GM12878 (cell line): ENCODE data around the gene PRPF31. TPM values are rescaled to one million over a fixed set of nuclear protein-coding genes. Genes with fewer than 3 reads are reported as not detected.
A peak's percentile ranks its signal among the peaks of the same experiment; 100 is the strongest.

Source experiments
- ATAC-seq: fragments of 200-7000 bp; cut with Tn5 transposase; 3 replicates; pipeline ENCODE4 v1.9.1; 2020; ENCODE audit warnings: mild to moderate bottlenecking, moderate library complexity
- BruUV-seq: library from RNA; stranded (reverse); fragments of 400-500 nt; replicated peaks from 2 replicates; lab custom pipeline; 2021; lab: Mats Ljungman, UMichigan
- CTCF ChIA-PET: fragments of 300-600 bp; sonication (Branson Sonifier 250); formaldehyde crosslinking; extraction: SDS; loops from one replicate; lab custom pipeline; 2021; ENCODE audit warnings: inconsistent platforms; lab: Yijun Ruan, JAX
- POLR2A ChIA-PET: fragments of 350-600 bp; formaldehyde crosslinking; extraction: SDS; loops from one replicate; lab custom pipeline; 2021; ENCODE audit warnings: inconsistent platforms; lab: Charles Lee
- RAD21 ChIA-PET: fragments of 300-600 bp; sonication (Branson Sonifier 250); formaldehyde crosslinking; loops from one replicate; lab custom pipeline; 2023; ENCODE audit warnings: antibody characterized with exemption; ENCODE audit not compliant: unreplicated experiment; lab: Charles Lee
- SMC1A ChIA-PET: fragments of 300-600 bp; sonication (Branson Sonifier 250); formaldehyde crosslinking; loops from one replicate; lab custom pipeline; 2023; ENCODE audit not compliant: unreplicated experiment, uncharacterized antibody; lab: Charles Lee
- DNase-seq: peaks from one replicate; pipeline ENCODE4 v3.0.0-alpha.2; 2011; ENCODE audit warnings: low read depth, low spot score
- FAIRE-seq: peaks from 3 replicates; lab custom pipeline; 2011; peaks lifted over from hg19 to GRCh38; lab: Jason Lieb, UNC
- H2AFZ ChIP-seq: 2 replicates; pipeline ENCODE4 v1.6.0; 2011; ENCODE audit warnings: low read depth, low read length, control low read depth; ENCODE audit not compliant: control insufficient read depth
- H3K27ac ChIP-seq: 2 replicates; pipeline ENCODE4 v1.5.1; 2011; ENCODE audit warnings: control low read depth; ENCODE audit not compliant: control insufficient read depth, insufficient read depth
- H3K27me3 ChIP-seq, 2 experiments: replicated peaks in 1 of 2; 2 replicates each; pipeline versions ENCODE4 v1.6.0 to v1.6.1; 2011; ENCODE audit warnings: low read length in 1 of 2; ENCODE audit not compliant: control insufficient read depth in 2 of 2, insufficient read depth in 2 of 2
- H3K36me3 ChIP-seq, 2 experiments: 2 replicates each; pipeline ENCODE4 v1.5.1; 2011; ENCODE audit warnings: low read length in 1 of 2; ENCODE audit not compliant: control insufficient read depth in 2 of 2, insufficient read depth in 2 of 2
- H3K4me1 ChIP-seq: 2 replicates; pipeline ENCODE4 v1.6.1; 2011; ENCODE audit warnings: mild to moderate bottlenecking, low read length, moderate library complexity, mixed read lengths; ENCODE audit not compliant: control insufficient read depth, insufficient read depth
- H3K4me2 ChIP-seq: 2 replicates; pipeline ENCODE4 v1.6.0; 2011; ENCODE audit warnings: control low read depth; ENCODE audit not compliant: control insufficient read depth, insufficient read depth
- H3K4me3 ChIP-seq: fragments of 200-600 bp; sonication (generic); 2 replicates; pipeline ENCODE4 v1.5.1; 2016
- H3K79me2 ChIP-seq: 2 replicates; pipeline ENCODE4 v1.6.0; 2011; ENCODE audit warnings: low read length; ENCODE audit not compliant: control insufficient read depth, insufficient read depth
- H3K9ac ChIP-seq: 2 replicates; pipeline ENCODE4 v1.8.0; 2011; ENCODE audit warnings: low read length, control low read depth, mixed read lengths; ENCODE audit not compliant: control insufficient read depth, insufficient read depth
- H3K9me3 ChIP-seq: replicated peaks from 3 replicates; pipeline ENCODE4 v1.5.1; 2011; ENCODE audit warnings: mild to moderate bottlenecking, low read length; ENCODE audit not compliant: control insufficient read depth, insufficient read depth
- H4K20me1 ChIP-seq: 2 replicates; pipeline ENCODE4 v1.6.0; 2011; ENCODE audit not compliant: control insufficient read depth, insufficient read depth
- CREM ChIP-seq: IDR thresholded peaks from 2 replicates; pipeline ENCODE4 v1.6.1; 2014; ENCODE audit warnings: antibody characterized with exemption, low read depth
- ETV6 ChIP-seq, 2 experiments: fragments of 450-650 bp in 1 of 2; IDR thresholded peaks in 1 of 2; conservative IDR thresholded peaks in 1 of 2; 2 replicates each; pipeline ENCODE4 v1.6.1; 2014; ENCODE audit warnings: antibody characterized with exemption in 1 of 2, borderline replicate concordance in 1 of 2, low read depth in 1 of 2, mild to moderate bottlenecking in 1 of 2, moderate library complexity in 1 of 2
- HDGF ChIP-seq: fragments of 450-650 bp; IDR thresholded peaks from 2 replicates; pipeline ENCODE4 v1.6.1; 2016; ENCODE audit warnings: antibody characterized with exemption
- IKZF1 ChIP-seq: fragments of 450-650 bp; conservative IDR thresholded peaks from 2 replicates; pipeline ENCODE4 v1.6.1; 2017; ENCODE audit warnings: antibody characterized with exemption, mild to moderate bottlenecking
- IKZF2 ChIP-seq, 2 experiments: fragments of 450-650 bp; IDR thresholded peaks; 2 replicates each; pipeline ENCODE4 v1.6.1; 2017; ENCODE audit warnings: mild to moderate bottlenecking in 2 of 2, moderate library complexity in 2 of 2
- NR2C1 ChIP-seq: fragments of 450-650 bp; IDR thresholded peaks from 2 replicates; pipeline ENCODE4 v1.6.1; 2017; ENCODE audit warnings: antibody characterized with exemption, mild to moderate bottlenecking, moderate library complexity
- NR2C2 ChIP-seq: IDR thresholded peaks from 2 replicates; pipeline ENCODE4 v1.6.1; 2011; ENCODE audit warnings: borderline replicate concordance, low read depth; ENCODE audit not compliant: control insufficient read depth, insufficient read length
- POLR2A ChIP-seq: IDR thresholded peaks from 2 replicates; pipeline ENCODE4 v1.6.1; 2011; ENCODE audit warnings: low read depth, mild to moderate bottlenecking, low read length
- RCOR1 ChIP-seq: conservative IDR thresholded peaks from 2 replicates; pipeline ENCODE4 v1.6.1; 2012; ENCODE audit warnings: low read depth, low read length, improper control_type of control experiment
- RELB ChIP-seq: fragments of 450-650 bp; IDR thresholded peaks from 2 replicates; pipeline ENCODE4 v1.6.1; 2017; ENCODE audit warnings: low read depth, mild to moderate bottlenecking, moderate library complexity
- RFX5 ChIP-seq: IDR thresholded peaks from 2 replicates; pipeline ENCODE4 v1.6.1; 2011; ENCODE audit warnings: low read depth, low read length, improper control_type of control experiment
- SIX5 ChIP-seq: IDR thresholded peaks from 2 replicates; pipeline ENCODE4 v1.6.1; 2011; ENCODE audit warnings: mild to moderate bottlenecking, low read depth, low read length, moderate library complexity; ENCODE audit not compliant: severe bottlenecking
- SMC3 ChIP-seq: IDR thresholded peaks from 2 replicates; pipeline ENCODE4 v1.6.1; 2011; ENCODE audit warnings: low read length, improper control_type of control experiment, borderline replicate concordance
- TARDBP ChIP-seq: IDR thresholded peaks from 2 replicates; pipeline ENCODE4 v1.6.1; 2016; ENCODE audit warnings: borderline replicate concordance
- TCF12 ChIP-seq: IDR thresholded peaks from 2 replicates; pipeline ENCODE4 v1.6.1; 2011; ENCODE audit warnings: low read depth, mild to moderate bottlenecking, low read length
- TCF3 ChIP-seq: IDR thresholded peaks from 2 replicates; pipeline ENCODE4 v1.6.1; 2012; ENCODE audit warnings: low read depth, mild to moderate bottlenecking, low read length, borderline replicate concordance; ENCODE audit not compliant: insufficient read depth
- ZBED1 ChIP-seq: IDR thresholded peaks from 2 replicates; pipeline ENCODE4 v1.6.1; 2016; ENCODE audit warnings: borderline replicate concordance
- ZNF384 ChIP-seq: IDR thresholded peaks from 2 replicates; pipeline ENCODE4 v1.6.1; 2012; ENCODE audit warnings: low read depth, mild to moderate bottlenecking, low read length, improper control_type of control experiment, borderline replicate concordance
- WGBS: methylation state at CpG from one replicate; pipeline ENCODE4 v1.1.6; 2016; ENCODE audit warnings: low lambda C conversion rate; ENCODE audit not compliant: insufficient replicate concordance, insufficient coverage; ENCODE audit errors: missing lambda C conversion rate; 5-methylcytosine and 5-hydroxymethylcytosine counted together
- in situ Hi-C: fragments of 300-500 bp; cut with MboI; formaldehyde crosslinking; loops from 9 replicates; pipeline ENCODE4 v1.14.3; 2018; ENCODE audit warnings: mixed read lengths
- intact Hi-C: fragments of 100-400 bp; cut with micrococcal nuclease; formaldehyde crosslinking; loops from one replicate; pipeline ENCODE4 v1.14.2; 2022; ENCODE audit not compliant: unreplicated experiment
- polyA plus RNA-seq, 11 experiments: library from polyadenylated mRNA; depleted of rRNA in 4 of 11; unstranded in 6 of 11; stranded (reverse) in 5 of 11; fragments of >200 nt; fragmentation: Nextera tagmentation in 4 of 11; fragmentation: Illumina TruSeq in 1 of 11; extraction: Ambion mirVana in 4 of 11; extraction: Trizol in 1 of 11; gene quantifications; 1 replicate in 1 of 11; 2 replicates in 10 of 11; pipeline versions ENCODE4 v1.2.1 to v1.2.3, GENCODE V29; 2011 to 2016; ENCODE audit warnings: inconsistent platforms in 2 of 11, missing spikeins in 2 of 11, low read depth in 1 of 11
- total RNA-seq, 4 experiments: library from RNA; depleted of rRNA in 3 of 4; stranded (reverse); fragments of >200 nt in 3 of 4; fragmentation: Illumina TruSeq in 1 of 4; extraction: Trizol in 1 of 4; gene quantifications; 2 replicates each; pipeline versions ENCODE4 v1.2.1 to v1.2.3, GENCODE V29; 2013 to 2021
- TF ChIP-seq, protein P1 (sequence below): IDR thresholded peaks from 2 replicates; pipeline ENCODE4 v1.6.1; 2011; ENCODE audit warnings: low read depth, low read length, improper control_type of control experiment, borderline replicate concordance

Gene PRPF31
- total and polyA plus RNA-seq, 10 of the 15 experiments (the other 5 are each of a cell fraction or from before 2014, with no cell fraction given), result 2.7 to 170 (median 69.7) TPM

DNA sequence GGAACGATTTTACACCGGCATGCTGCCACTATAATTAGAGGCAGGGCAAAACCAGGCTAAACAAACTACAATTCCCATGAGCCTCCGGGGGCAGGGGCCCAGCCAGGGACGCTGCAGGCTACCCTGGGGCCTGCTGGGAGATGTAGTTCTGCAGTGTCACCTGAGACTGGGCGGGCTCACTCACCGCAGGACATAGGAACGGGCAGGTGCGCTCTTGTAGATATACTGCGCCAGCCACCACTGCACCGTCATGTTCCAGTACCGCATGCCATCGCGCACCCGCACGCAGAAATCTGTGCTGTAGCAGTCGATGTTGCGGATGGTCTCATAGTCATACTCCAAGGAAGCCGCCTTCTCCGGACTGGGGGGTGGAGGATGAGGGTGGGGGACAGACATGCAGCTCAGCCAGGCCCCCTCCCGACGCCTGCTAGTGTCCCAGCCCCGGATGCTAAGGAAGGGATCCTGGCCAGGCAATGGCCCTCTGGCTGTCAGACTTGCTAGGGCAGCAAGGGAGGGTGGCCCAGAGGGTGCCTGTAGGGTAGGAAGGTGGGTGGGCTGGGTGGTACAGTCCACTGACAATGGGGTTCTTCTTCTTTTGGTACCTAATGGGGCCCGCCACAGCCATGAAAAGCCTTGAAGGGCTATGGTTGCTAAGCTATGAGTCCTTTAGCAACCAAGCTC is 63.2 kb downstream of the PRPF31 start (continued):
- no peak for TF ChIP-seq RELB
- 0 out of 2 replicates have a peak, but pooled peaks have one; percentile 11 for TF ChIP-seq NR2C1
- TF ChIP-seq SIX5, result peak; percentile 96
- TF ChIP-seq IKZF1, result peak; percentile 67
- TF ChIP-seq TARDBP, result peak; percentile 90
- TF ChIP-seq ETV6 (conservative IDR thresholded peaks at IDR 0.05 in 1 of 2, IDR thresholded peaks at IDR 0.05 in 1 of 2; ENCODE audit: borderline replicate concordance in 1 of 2, low read depth in 1 of 2), result no peak
- TF ChIP-seq, all 136 proteins: peak for 8

DNA sequence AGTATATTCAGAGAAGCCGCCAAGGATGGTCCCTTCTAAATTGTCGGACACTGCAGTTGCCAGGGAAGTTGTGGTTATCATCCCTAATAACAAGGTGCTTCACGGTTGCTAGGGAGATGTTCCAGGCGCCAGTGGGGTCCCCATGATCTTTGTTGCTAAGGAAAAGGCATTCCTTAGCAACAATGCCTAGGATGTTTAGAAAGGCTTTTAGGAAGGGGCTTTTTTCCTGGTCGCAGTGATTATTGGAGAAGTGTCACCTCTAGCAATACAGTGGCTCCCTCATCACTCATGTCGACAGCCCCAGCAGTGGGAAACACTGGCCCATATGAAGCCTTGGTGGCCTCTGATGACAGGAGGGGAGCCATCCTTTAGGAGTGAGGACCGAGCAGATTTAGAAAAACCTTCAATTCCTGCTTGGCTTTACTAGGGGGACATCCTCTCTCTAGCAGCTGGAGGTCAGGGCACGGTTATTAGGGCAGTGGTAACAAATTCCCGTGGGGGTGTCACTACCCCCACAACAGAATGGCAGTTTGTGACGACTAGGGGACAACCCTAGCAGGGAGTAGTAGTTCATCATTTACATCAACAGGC is 63.8 kb downstream of the PRPF31 start:
- no peak for ATAC-seq
- peaks cover 0 to 3% of the 10 kb centered on the region in 2 experiments; a peak in 1 of 4 replicates for H3K36me3 ChIP-seq
- ChIA-PET SMC1A (no interaction called here), CTCF (interaction anchor here (0.7 to 1.4 kb wide), 4 partner anchors 9 to 211 kb away, joined by 3 read pairs; partner anchors contain the start of gene MBOAT7), POLR2A (no interaction called here), RAD21 (no interaction called here)
- no peaks in the 10 kb centered on the region for H3K27me3 ChIP-seq
- no TSS peak for BruUV-seq
- H3K79me2 ChIP-seq, result no peaks in the 10 kb centered on the region
- no peak overlapping the region for H3K4me3 ChIP-seq
- in situ Hi-C loops (no loop called here), intact Hi-C loops (no loop called here)
- no peak for FAIRE-seq
- DNase-seq, result no peak
- no peaks in the 10 kb centered on the region for H3K9me3 ChIP-seq
- no peaks in the 10 kb centered on the region for H3K4me1 ChIP-seq
- WGBS, result 89% methylated on average over 10 of the region's 10 CpGs
- no peak overlapping the region for H3K4me2 ChIP-seq
- no peak overlapping the region for H3K9ac ChIP-seq
- no peaks in the 10 kb centered on the region for H4K20me1 ChIP-seq
- H3K27ac ChIP-seq, result no peak overlapping the region
- H2AFZ ChIP-seq, result no peak overlapping the region
- TF ChIP-seq TCF3, result no peak
- TF ChIP-seq RFX5, result no peak
- no peak for TF ChIP-seq NR2C2
- no peak for TF ChIP-seq TCF12
- TF ChIP-seq SMC3, result no peak
- TF ChIP-seq ZBED1, result no peak
- TF ChIP-seq HDGF, result no peak
- no peak for TF ChIP-seq ZNF384
- TF ChIP-seq, protein P1, sequence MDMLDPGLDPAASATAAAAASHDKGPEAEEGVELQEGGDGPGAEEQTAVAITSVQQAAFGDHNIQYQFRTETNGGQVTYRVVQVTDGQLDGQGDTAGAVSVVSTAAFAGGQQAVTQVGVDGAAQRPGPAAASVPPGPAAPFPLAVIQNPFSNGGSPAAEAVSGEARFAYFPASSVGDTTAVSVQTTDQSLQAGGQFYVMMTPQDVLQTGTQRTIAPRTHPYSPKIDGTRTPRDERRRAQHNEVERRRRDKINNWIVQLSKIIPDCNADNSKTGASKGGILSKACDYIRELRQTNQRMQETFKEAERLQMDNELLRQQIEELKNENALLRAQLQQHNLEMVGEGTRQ, result no peak
- no peak for TF ChIP-seq POLR2A
- no peak for TF ChIP-seq CREM
- TF ChIP-seq IKZF2 (IDR thresholded peaks at IDR 0.05), result no peak
- no peak for TF ChIP-seq RCOR1
